HCEC 1CT (cell line): ENCODE results near the gene PCBP1.
A peak's percentile ranks its signal among the peaks of the same experiment; 100 is the strongest.
"Not testable (repeated sequence)": the region's sequence is repeated elsewhere in the genome, so short reads cannot be mapped to it uniquely, and the experiment has no call there.

Experiments used
- DNase-seq: peaks from one replicate; pipeline ENCODE4 v3.0.0-alpha.2; 2017

PCBP1 gene

DNA sequence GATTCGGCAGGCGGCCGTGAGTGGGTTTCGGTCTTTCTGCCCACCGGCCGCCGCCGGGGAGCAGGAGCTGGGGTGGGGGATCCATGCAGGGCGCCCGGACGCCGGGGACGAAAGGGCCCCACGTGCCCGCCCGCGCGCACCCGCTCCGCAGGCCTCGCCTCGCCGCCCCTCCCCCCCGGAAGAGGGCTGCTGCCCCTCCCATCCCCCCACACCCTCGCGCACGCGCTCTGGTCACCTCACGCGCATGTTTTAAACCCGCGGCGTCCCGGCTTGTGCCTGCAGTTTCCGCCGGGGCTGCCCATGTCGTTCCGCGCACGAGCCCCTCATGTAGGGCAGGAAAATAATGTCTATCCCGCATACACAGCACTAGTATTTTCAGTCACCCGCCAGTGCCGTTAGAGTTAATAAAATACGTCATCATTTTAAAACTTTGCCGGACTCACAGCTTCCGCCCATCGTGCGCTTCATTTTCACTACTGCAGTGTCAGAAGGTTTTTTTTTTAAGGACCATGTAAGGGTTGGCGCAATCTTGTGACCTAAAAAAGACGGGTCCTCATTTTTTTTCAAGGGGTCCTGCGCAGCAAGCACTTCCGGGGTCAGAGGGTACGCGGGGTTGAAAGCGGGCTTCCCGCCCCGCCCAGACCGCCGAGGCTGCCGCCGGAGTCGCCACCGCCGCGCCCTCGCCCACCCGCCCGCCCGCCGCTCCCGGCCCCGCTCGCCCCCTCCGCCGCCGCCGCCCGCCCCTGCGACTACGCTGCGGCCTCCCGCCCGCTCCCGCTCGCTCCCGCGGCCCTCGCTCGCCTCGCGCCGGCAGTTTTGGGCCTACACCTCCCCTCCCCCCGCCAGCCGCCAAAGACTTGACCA lies at the start of gene PCBP1:
PCBP1 (plus strand) TSS at position 640 of the 864 bp plus-strand sequence. CDS start 267 bp downstream, outside the sequence.
- DNase-seq, result peak; percentile 93

DNA sequence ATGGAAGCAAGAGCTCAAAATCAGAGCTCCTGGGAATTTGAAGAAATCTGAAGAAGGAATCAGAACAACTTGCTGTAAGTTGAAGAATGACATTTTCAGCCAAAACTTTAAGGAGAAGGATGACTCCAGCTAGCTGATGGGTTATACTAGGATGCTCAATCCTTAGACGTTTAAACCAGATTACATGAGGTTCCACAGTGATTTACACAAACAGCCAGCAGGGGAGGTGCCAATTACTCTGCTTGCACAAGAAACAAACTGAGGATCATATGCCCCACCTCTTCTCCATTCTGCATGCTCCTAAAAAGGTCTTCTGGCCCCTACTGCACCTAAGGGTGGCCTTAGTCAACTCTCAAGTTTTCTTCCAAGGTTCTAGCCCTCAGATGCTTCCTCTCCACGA lies 47.9 kb upstream of the PCBP1 start:
- no peak for DNase-seq

DNA sequence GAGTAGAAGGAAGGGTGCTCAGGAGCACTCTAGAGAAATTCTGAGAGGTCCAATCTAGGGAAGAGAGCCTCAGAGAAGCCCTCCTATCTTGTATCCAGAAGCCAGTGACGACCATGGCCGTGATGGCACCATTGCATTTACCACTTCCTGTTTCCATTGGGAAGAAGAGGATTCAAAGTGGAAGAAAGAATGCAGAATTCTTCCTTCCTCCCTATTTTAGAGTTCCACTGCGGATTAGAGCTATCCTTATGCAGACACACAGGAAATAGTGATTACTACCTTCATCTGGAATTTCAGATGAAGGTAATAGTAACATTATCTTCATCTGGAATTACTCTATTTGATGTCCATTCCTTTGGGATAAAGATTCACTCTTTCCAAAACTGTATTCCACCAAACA lies 45.6 kb upstream of the PCBP1 start:
- peak; percentile 20 for DNase-seq

DNA sequence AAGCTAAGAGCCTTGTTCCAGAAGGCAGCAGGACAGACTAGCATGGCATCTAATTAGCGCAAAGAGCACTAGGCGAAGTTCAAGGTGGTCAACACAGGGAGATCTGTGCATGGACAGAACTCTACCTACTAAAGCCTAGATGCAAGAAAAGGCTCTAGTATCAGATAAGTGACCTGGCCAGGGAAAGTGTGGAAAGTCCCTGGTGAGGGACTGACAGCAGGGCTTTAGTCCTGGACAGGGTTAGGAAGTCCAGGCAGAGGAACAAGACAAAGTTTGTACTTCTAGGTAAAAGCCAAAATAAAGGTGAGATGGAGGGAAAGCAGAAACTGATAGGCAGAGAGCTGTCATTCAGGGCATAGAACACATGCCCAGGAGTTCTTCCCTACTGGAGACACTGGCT lies 45.0 kb upstream of the PCBP1 start:
- no peak for DNase-seq

DNA sequence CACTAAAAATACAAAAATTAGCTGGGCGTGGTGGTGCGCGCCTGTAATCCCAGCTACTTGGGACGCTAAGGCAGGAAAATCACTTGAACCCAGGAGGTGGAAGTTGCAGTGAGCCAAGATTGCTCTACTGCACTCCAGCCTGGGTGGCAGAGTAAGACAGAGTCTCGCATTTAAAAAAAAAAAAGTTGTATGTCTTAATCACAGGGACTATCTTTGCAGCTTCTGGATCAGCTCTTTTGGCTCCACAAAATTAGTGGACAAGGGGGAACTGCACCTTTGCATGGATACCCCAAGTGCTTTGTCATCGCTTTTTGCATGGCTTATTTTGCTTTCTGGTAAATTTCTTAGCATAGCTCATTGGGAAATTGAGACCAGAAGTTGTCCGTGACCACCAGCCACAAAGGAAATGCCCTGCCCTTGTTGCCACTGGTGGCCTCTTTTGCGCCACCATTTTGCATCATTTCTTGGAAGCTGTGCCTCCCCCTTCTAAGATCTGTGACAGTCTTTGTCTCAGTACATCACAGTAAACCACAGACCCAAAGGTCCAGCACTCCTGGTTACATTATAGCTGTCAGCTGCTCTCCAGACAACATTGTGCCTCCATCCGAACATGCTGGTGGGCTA lies 43.9 kb upstream of the PCBP1 start:
- no peak for DNase-seq

DNA sequence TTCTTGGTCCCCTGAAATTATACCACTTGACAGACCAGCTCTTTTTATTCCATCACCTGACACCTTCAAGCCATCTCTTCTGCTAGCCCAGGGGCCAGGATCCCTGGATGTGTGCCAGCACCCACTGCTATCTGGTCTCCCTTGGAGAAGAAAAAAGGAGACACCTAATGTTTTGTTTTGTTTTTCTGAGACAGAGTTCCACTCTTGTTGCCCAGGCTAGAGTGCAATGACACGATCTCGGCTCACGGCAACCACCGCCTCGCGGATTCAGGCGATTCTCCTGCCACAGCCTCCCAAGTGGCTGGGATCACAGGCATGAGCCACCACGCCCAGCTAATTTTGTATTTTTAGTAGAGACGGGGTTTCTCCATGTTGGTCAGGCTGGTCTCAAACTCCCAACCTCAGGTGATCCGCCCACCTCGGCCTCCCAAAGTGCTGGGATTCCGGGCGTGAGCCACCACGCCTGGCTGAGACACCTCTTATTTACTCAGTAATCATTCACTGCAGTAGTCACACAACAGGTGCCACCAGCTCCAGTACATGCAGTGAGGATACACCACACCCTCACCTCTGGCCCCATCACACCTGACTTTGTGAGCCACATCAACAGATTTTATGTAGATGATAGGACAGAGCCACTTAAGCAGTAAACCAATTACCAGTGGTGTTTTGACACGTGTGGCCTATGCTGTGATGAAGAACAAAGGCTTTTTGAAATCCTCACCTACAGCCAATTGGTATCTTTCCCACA lies 42.8 kb upstream of the PCBP1 start:
- DNase-seq, result no peak

DNA sequence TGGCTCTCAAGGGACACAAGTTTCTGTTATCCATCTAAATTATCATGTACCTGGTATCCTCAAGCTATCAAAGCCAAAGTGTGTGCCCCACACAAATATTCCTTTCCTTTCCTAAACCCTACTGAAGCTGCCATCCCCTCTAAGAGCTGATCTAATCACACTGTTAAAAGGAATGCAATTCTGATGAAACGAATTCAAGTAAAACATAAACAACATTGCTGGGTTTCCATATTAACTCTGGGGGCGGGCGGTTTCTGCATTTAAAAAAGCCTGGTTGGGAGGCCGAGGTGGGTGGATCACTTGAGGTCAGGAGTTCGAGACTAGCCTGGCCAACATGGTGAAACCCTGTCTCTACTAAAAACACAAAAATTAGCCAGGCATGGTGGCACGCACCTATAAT lies 41.9 kb upstream of the PCBP1 start:
- no peak for DNase-seq

DNA sequence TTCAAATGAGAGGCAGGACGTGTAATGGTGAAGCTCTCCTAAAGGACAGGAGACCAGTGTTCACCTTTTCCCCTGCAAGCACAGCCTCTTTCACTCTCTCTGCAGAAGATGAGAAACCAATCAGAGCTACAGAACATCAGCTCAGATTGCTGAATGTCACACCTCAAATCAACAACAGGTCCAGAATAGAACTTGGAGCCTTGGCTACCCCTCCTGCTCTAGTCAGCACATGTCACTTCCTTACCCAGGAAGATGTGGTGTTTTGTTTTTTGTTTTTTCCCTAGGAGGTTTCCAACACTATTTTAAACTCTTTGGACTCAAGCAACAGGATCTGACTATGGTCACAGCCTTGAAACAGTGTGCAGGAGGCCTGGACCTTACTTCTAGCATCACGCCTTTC lies 41.3 kb upstream of the PCBP1 start:
- DNase-seq, result no peak

DNA sequence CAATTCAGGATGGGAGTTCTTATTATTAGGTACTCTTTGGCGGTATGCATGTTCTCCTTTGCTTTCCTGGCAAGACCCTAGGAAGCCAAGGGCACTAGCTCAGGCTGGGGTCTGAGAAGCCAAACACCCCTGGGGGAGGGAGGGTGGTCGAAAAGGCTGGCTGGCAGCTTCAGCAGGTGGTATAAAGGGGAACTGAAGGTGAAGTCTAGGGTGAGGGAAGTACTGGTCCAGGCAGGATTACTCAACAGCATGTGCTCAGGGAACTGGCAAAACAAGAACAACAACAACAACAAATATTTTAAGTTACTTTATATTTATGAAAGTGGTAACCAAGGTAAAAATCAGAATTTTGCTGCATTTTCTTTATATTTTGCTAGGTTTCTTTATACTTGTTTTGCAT lies 40.7 kb upstream of the PCBP1 start:
- no peak for DNase-seq

DNA sequence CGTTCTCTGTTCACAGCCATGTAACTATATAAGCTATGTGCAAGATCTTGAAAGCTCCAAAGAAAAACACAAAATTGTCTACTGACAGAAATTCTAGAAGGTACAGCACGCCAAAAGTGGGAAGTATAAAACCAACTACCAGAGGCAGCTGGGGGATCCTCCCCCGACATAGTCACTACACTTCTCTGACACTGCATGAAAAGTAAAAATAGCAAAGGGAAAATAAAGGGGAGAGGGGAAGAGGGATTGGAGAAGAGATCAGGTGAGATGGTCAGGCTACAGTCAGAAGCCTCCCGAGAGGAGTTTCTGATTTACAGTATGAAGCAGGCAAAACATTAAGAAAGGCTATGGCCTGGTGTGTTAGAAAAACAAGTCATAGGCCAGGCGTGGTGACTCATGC lies 39.8 kb upstream of the PCBP1 start:
- no peak for DNase-seq

DNA sequence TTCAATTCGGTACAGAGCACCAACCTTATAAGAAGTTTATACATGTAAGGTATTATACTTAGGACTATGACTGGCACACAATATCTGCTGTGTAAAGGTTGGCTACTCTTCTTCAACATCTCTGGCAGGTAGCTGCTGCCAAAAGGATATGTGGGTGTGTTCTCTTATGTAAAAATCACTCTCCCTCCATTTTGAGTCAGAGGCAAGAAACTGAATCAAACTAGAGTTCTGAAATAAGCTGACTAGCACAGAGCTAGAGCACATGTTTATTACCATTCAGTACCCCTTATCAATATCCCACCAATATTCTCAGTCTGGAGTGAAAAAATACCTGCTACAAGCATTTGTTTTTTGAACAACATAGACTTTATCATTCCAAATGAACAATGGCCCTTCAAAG lies 38.0 kb upstream of the PCBP1 start:
- no peak for DNase-seq

DNA sequence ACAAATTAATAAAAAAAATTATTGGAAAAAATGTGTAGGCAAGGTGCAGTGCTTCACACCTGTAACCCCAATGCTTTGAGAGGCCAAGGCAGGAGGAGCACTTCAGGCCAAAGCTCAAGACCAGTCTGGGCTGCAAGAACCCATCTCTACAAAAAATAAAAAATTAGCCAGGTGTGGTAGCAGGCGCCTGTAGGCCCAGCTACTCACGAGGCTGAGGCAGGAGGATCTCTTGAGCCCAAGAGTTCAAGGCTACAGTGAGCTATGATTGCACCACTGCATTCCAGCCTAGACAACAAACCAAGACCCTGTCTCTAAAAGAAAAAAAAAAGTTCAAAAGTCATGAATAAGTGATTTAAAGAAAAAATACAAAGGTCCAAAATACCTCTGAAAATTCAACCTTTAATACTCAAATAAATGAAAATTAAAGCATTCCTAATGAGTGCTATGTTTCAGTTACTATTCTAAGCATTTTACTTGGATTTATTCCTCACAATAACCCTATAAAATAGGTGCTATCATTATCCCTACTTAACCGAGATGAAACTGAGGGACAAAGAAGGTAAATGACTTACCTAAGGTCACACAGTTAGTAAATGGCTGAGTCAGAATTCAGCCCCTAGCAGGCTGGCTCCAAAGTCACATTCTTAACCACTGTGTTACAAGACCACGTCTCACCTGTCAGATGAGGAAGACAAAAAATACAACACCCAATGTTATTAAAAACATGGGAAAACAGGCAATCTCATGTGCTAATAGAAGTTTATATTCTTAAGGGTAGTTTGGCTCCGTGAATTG lies 36.4 kb upstream of the PCBP1 start:
- no peak for DNase-seq

DNA sequence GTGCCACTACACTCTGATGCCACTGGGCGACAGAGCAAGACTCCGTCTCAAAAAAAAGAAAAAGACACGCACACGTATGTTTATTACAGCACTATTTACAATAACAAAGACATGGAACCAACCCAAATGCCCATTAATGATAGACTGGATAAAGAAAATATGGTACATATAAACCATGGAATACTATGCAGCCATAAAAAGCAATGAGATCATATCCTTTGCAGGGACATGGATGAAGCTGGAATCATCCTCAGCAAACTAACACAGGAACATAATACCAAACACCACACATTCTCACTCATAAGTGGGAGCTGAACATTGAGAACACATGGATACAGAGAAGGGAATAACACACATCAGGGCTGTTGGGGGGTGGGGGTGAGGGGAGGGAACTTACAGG lies 32.0 kb upstream of the PCBP1 start:
- not testable (repeated sequence) for DNase-seq

DNA sequence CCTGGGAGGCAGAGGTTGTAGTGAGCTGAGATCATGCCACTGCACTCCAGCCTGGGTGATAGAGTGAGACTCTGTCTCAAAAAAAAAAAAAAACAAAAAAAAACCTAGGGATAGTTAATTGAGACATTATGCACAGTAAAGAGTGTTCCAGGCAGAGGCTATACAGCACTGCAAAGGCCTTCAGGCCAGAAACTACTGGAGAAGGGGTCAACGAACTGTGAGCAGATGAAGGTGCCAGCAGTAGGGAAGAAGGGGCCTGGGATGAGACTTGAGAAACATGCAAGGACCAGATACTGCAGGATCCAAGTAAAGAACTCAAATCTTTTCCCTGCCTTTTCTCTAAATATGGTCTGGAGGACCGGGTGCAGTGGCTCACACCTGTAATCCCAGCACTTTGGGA lies 26.0 kb upstream of the PCBP1 start:
- DNase-seq, result no peak

DNA sequence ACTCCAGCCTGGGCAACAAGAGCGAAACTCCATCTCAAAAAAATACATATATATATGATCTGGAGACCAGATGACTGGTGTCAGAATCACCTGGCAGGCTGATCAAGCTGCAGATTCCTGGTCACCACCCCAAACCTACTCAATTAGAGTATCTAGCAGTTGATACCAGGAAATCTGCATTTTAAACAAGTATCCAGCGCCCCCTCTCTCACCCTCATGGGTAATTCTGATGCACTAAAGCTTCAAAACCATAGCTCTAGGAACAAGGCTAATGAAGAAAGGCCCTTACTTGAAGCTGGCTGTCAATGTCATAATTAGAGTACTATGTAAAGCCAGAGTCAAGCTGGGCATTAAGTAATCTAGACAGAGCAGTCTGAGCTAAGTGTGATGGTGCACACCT lies 25.0 kb upstream of the PCBP1 start:
- no peak for DNase-seq

DNA sequence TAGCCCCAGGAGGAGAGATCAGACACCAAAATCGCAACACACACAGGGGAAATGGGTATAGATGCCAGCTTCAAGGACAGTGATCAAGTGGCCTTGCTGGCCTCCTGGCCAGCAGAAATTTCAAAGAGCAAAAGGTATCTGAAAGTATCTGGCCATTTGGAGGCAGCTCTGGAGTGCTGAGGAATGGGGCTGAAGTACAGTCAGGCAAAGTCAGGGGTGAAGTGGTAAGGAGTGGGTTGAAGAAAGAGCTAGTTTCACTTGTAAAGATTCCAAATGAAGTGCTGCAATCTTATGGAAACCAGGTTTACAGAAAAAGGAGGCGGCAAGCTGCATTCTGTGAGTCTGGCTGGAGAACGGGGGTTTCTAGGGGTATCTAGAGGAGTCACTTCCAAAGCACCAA lies 19.2 kb upstream of the PCBP1 start:
- no peak for DNase-seq

DNA sequence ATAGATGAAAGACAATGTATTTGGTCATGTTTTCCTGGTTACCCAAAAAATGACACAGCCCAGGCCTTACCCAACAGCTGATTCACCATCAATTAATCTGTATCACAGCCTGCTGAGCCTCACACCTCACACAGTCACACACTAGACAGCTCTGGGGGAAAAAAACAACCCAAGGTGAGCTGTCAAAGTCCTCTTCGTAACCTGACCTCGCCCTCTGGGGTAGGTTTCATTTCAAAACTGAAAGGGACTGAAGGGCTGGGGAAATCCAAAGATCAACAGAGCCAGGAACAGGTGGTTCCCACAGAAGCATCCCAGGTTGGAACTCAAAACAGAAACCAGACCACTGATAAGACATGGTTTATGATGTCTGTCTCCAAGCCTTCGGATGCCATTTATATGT lies 18.2 kb upstream of the PCBP1 start:
- DNase-seq, result no peak

DNA sequence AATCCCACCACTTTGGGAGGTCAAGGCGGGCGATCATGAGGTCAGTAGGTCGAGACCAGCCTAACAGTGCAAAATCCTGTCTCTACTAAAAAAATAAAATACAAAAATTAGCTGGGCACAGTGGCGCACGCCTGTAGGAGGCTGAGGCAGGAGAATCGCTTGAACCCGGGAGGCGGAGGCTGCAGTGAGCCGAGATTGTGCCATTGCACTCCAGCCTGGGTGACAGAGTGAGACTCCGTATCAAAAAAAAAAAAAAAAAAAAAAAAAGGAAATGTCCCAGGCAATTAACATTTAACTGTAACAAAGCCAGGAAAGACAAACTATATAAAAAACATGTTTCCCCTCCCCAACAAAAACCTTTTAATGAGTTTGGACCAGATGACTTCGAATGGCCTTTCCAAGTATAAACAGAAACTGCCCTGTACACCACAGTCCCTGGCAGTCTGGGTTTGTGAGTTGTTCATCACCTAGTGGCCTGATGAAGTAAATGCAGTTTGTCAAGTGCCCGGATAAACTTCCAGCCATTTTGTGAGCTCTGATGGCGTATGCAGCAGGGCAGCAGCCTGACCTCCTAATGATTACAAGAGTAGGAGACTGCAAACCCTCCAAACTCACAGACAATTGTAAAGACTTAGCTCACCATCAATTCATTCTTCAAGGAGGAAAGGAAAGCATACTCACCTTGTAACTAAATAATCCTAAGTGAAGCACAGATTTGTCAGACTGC lies 16.6 kb upstream of the PCBP1 start:
- peak; percentile 83 for DNase-seq

DNA sequence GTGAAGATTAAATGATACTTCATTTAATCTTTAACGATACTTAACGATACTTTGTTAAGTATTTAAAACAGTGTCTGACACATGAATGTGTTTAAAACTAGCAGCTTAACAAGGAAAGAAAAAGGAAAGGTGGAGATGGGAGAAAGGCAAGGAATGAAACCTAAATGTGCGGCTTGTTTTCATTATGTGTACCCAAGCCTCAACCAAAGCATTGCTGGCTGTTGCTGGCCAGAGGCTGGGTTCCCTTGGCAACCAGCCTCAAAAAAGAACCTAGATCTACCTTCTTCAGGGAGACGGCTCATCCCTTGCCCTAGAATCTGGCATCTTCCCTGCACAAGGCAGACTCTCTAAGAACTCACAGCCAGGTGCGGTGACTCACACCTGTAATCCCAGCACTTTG lies 13.8 kb upstream of the PCBP1 start:
- DNase-seq, result no peak

DNA sequence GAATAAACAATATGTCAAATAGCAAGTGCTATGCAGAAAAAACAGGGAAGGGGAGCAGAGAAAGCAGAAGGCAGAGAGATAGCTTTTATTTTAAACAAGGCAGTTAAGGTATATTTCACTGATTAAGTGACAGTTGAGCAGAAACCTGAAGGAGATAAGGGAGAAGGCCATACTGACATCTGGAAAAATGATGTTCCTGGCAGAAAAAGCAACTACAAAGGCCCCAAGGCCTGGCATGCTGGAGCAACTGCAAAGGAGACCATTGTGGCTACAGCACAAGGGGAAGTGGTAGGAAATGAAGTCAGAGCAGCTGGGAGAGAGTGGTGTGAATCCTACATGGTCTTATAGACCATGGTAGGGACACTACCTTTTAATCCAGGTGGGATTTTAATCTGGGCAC lies 8.9 kb upstream of the PCBP1 start:
- no peak for DNase-seq

DNA sequence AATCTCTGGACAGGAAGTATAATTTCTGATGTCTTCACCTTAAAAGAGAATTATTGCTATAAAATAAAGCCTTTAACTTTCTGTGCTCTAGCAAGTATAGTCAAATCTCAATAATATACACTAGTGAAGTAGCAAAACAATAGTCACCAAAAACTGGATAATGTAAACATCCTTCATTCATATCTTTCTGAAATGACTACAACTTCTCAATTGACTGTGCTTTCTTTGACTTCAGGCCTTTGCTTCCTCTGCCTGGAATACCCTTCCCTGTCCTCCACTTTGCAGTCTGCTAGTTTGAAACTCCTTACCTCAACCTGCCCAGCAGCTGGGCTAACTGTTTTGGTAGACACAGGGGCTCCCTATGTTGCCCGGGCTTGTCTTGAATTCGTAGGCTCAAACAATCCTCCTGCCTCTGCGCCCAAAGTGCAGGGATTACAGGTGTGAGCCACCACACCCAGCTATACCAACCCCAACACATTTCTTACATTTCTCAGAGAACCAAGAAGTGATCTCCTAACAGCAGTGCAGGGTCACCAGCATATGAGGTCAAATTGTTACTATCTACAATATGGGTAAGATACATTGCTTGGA lies 6.6 kb upstream of the PCBP1 start:
- no peak for DNase-seq

DNA sequence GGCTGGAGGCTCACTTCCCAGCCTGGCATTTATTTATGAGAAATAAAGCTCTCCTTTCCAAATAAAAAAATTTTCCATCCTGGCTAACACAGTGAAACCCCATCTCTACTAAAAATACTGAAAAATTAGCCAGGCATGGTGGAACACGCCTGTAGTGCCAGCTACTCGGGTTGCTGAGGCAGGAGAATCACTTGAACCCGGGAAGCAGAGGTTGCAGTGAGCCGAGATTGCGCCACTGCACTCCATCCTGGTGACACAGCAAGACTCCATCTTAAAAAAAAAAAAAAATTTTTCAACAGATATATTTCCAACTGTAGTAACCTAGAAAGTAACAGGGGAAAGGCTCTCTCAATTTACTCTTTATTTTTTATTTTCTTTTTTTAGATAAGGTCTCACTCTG lies 6.1 kb upstream of the PCBP1 start:
- DNase-seq, result no peak
